Uterus (tissue), 2 donors: ENCODE measurements around the gene GATD1.

Experiments used
- POLR2A ChIP-seq, 2 donors: fragments of 450-650 bp; IDR thresholded peaks; one replicate each; pipeline ENCODE4 v1.6.1; 2016; ENCODE audit warnings: antibody characterized with exemption in 2 of 2, mild to moderate bottlenecking in 1 of 2, moderate library complexity in 1 of 2
- TF ChIP-seq, protein P1 (sequence below), 4 experiments: fragments of 200-600 bp in 2 of 4; fragments of 450-650 bp in 2 of 4; sonication (generic) in 2 of 4; IDR thresholded peaks; one replicate each; pipeline ENCODE4 v1.5.1; 2016 to 2019; ENCODE audit warnings: antibody characterized with exemption in 4 of 4, mild to moderate bottlenecking in 2 of 4, moderate library complexity in 1 of 4

DNA sequence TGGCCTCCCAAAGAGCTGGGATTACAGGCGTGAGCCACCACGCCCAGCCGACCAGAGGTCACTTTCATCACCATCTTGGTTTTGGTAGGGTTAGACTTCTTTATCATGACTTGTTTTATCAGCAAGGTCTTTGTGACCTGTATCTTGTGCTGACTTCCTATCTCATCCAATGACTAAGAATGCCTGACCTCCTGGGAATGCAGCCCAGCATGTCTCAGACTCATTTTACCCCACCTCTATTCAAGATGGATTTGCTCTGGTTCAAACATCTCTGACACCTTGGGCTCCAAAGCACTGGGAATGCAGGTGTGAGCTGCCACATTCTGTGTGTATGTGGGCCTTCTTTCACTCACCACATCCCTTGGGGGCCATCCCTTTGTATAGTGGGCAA, 35.1 kb downstream of the GATD1 start:
- TF ChIP-seq POLR2A (IDR thresholded peaks at IDR 0.05): no peak
- TF ChIP-seq, protein P1, sequence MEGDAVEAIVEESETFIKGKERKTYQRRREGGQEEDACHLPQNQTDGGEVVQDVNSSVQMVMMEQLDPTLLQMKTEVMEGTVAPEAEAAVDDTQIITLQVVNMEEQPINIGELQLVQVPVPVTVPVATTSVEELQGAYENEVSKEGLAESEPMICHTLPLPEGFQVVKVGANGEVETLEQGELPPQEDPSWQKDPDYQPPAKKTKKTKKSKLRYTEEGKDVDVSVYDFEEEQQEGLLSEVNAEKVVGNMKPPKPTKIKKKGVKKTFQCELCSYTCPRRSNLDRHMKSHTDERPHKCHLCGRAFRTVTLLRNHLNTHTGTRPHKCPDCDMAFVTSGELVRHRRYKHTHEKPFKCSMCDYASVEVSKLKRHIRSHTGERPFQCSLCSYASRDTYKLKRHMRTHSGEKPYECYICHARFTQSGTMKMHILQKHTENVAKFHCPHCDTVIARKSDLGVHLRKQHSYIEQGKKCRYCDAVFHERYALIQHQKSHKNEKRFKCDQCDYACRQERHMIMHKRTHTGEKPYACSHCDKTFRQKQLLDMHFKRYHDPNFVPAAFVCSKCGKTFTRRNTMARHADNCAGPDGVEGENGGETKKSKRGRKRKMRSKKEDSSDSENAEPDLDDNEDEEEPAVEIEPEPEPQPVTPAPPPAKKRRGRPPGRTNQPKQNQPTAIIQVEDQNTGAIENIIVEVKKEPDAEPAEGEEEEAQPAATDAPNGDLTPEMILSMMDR (IDR thresholded peaks at IDR 0.05): no peak
